Activated T-cell treated with anti-CD3 and anti-CD28 coated beads, Interleukin-2, amount 50 U/mL, for 24 hours (primary cell): ENCODE measurements around the gene IRF4.

Experiments used
- DNase-seq: peaks from one replicate; pipeline ENCODE4 v3.0.0-alpha.2; 2020
- H3K27ac Mint-ChIP-seq: 2 replicates; pipeline ENCODE4 v1.8.0; 2020; ENCODE audit warnings: mild to moderate bottlenecking, mixed read lengths
- H3K27me3 Mint-ChIP-seq: 2 replicates; pipeline ENCODE4 v1.8.0; 2020; ENCODE audit warnings: mixed read lengths
- H3K36me3 Mint-ChIP-seq: 2 replicates; pipeline ENCODE4 v1.8.0; 2020; ENCODE audit warnings: low read depth, mixed read lengths
- H3K4me1 Mint-ChIP-seq: 2 replicates; pipeline ENCODE4 v1.8.0; 2020; ENCODE audit warnings: low read depth, mixed read lengths
- H3K4me3 Mint-ChIP-seq: 2 replicates; pipeline ENCODE4 v1.8.0; 2020; ENCODE audit warnings: mild to moderate bottlenecking, moderate library complexity, mixed read lengths
- H3K9me3 Mint-ChIP-seq: 2 replicates; pipeline ENCODE4 v1.8.0; 2020; ENCODE audit warnings: mixed read lengths

The IRF4 gene

DNA sequence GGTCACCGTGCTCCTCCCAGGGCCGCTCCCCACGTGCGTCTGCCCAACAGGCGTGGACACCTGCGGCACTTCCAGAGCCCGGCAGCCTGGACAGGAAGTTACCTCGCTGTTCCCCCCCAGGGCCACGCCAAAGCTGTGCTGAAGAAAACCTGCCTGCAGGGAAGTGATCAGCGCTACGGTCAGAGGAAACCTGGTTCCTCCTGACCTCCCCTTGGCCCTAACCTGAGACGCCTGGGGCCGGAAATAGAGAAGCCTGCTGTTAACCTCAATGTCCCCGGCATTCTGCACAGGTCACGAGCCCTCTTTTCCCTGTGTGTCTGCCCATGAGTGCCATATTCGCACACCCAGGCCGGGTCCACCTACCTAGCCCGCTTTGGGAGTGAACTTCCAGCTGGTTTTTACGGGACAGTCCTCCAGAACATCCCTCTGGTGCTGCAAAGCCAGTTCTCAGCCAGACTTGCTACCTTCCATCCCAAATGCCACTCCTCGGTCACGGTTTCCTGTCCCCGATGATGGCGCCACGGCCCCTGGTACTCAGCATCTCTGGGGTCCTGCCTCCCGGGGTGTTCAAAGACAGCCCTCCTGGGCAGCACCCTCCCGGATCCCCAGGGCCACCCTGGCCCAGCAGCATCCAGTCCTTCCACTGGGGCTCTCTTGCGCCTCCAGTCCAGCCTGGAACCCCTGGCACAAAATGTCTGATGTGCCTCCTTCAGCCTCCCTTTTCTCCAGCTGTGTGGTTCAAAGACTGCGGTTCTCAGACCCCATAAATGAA lies 12.0 kb upstream of the IRF4 start:
- no peaks in the 10 kb centered on the region for H3K9me3 Mint-ChIP-seq
- DNase-seq = no peak
- H3K27me3 Mint-ChIP-seq = peaks cover 28% of the 10 kb centered on the region
- no peaks in the 10 kb centered on the region for H3K36me3 Mint-ChIP-seq
- no peak overlapping the region for H3K4me3 Mint-ChIP-seq
- H3K4me1 Mint-ChIP-seq = peaks cover 6% of the 10 kb centered on the region
- no peak overlapping the region for H3K27ac Mint-ChIP-seq

DNA sequence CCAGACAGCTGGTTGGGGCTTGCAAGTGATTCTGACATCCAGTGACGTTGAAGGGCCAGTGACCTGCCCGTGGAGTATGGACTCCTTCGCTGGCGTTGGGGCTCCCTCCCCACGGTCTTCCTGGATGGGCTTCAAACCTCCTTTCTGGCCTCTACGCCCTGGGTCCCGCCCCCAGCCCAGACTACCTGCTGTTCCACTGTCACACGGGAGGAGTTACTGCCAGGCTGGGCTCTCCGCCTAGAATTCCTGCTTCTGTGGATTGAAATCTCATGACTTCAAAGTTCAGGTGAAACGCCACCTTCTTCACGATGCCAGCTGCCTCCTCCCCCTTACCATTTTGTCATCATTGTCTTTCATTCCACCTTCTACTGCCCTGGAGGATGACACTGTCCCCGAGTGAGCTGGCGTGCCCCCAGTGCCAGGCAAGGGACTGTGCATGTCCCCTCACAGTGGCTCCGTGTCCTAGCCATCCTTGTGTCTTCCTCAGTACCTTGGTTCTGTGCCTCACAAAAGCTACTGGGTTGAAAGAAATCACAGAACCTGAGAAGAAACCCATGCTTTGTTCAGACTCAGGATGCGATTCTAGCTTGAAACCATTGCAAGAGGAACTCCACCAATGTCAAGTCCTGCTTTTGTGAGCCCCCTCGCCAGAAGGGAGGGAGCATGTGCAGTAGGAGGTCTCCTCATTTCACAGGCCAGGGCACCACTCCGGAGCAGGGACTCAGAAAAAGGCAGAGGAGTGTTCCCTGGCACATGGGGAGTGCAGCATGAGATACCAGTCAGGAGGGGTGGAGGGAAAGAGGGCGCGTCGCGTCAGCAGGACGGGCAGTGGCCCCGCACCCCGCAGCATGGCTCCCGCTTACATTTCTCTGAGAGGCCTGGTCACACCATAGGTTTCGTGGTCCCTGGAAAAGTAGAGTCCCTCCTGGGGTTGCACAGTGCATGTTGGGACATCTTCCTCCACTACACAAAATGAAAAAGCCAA lies 11.0 kb upstream of the IRF4 start:
- H3K4me3 Mint-ChIP-seq = no peak overlapping the region

DNA sequence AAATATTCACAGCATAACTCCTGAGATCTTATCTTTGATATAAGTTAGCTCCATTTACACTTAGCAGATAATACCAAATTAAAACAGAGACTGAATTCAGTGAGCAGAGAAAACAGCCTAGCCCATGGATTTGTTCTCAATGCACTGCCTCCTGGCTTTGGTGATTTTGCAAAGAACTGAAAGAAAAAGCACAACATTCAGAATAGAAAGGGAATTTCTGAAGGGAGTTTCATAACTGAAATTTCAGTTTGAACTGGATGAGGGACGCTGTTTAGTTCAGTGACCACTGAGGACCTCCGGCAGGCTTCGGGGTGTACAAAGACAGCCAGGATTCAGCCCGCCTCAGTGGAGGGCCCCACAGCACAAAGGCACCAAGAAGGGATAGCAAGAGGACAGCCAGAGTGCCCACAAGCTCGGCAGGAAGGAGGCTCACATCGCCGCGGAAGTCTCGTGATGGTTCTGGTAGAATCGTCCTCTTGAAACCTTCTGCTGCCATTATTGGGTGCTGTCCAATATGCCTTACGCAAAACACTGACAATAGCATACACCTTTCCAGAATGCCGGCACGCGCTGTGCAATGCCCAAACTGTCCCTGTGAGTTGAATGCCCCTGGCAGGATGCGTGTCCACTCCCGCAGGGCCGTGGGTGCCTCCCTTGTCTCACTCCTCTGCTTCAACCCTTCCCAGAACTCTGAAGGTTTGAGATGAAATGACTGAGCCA lies 9.7 kb upstream of the IRF4 start:
- Mint-ChIP-seq H3K9me3 (no peaks in the 10 kb centered on the region), H3K4me1 (peaks cover 5% of the 10 kb centered on the region), H3K27ac (no peak overlapping the region), H3K4me3 (no peak overlapping the region), H3K27me3 (peaks cover 22% of the 10 kb centered on the region), H3K36me3 (no peaks in the 10 kb centered on the region)
- DNase-seq = no peak

More for the DNA sequence above, 11.0 kb upstream of the IRF4 start:
- Mint-ChIP-seq H3K27me3 (peaks cover 25% of the 10 kb centered on the region), H3K9me3 (no peaks in the 10 kb centered on the region), H3K36me3 (no peaks in the 10 kb centered on the region), H3K4me1 (peaks cover 6% of the 10 kb centered on the region), H3K27ac (no peak overlapping the region)
- peak; percentile 26 for DNase-seq

DNA sequence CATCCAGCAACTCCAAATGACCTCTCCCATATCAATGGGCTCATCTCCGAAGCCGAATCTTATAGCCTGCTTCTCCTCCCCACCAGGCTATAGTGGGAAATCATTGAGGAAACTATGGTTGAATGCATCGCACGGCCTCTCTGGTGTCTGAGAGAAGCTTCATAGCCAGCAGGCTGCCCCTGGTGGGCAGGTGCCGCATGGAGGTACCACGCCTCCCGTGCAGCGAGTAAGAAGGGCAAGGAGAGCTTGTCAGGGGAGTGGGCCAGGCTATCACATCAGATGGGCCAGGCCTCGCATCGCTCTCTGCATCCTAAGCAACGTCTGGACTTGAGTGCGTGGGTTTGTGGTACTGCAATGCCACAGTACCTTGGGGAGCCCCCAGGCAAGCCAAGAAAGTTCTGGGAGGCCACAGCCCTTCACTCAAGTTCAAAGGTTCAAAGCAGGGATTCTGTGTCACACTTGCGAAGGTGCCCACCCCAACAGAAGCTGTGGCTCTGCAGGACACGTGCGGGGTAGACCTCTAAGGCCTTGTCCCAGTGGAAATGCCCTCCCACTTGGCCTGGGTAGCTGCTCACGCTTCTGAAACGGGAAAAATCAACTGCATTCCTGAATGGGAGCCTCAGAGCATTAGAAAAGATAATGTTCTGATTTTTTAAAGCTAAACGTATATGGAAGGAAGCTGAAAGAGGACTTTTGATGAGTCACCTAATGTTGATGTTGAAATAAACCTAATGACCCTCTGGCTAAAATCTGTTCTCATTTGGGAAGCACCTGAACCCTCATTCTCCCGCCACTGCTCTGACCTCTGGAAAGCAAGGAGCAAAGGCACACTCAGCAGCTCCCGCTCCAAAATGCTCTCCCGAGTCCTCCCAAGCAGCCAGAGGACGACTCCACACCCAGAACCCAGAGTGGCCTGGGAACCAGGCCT lies 8.4 kb upstream of the IRF4 start:
- Mint-ChIP-seq H3K27me3 (peaks cover 18% of the 10 kb centered on the region), H3K27ac (no peak overlapping the region), H3K4me1 (peaks cover 2% of the 10 kb centered on the region), H3K36me3 (no peaks in the 10 kb centered on the region), H3K4me3 (no peak overlapping the region), H3K9me3 (no peaks in the 10 kb centered on the region)
- DNase-seq = no peak

DNA sequence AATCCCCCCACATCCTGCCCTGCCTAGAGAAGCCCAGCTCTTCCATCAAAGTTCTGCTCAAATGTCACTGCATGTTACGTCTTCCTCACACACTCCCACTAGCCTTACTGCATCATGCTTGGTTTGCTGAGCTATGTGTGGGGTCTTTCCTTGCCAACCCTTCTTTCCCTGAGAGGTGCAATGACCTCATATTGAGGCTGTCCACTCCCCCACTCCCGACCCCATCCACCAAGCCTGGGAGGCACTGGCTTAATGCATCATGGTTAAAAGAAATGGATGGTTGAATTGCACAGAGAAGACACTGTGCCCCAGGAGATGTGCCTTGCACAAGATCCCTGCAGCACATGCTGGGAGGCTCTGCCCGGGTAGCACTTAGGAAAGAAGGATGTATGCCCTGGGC lies 7.7 kb upstream of the IRF4 start:
- Mint-ChIP-seq H3K9me3 (no peaks in the 10 kb centered on the region), H3K27me3 (peaks cover 18% of the 10 kb centered on the region), H3K36me3 (no peaks in the 10 kb centered on the region), H3K4me1 (peaks cover 6% of the 10 kb centered on the region), H3K27ac (no peak overlapping the region), H3K4me3 (no peak overlapping the region)
- no peak for DNase-seq

DNA sequence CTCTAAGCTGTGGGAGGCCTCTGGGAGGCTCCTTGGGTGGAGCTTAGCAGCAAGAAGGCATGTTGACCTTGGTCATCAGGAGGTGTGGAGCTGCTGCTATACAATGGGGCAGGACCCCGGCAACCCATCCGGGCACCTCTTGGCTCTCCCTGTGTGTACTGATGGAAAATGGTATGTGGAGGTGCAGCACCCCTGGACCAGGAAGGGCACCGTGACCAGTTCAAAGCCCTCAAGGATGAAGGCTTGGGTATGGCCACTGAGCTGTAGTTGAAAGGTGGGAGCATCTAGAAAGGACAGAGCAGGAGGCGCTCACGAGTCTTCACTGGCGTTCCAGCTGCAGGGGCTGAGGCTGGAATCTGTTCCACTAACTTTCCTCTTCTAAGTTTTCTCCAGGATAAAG lies 6.7 kb upstream of the IRF4 start:
- Mint-ChIP-seq H3K4me1 (peaks cover 17% of the 10 kb centered on the region), H3K27me3 (peaks cover 16% of the 10 kb centered on the region), H3K9me3 (no peaks in the 10 kb centered on the region), H3K27ac (no peak overlapping the region), H3K36me3 (no peaks in the 10 kb centered on the region), H3K4me3 (no peak overlapping the region)
- DNase-seq = no peak

DNA sequence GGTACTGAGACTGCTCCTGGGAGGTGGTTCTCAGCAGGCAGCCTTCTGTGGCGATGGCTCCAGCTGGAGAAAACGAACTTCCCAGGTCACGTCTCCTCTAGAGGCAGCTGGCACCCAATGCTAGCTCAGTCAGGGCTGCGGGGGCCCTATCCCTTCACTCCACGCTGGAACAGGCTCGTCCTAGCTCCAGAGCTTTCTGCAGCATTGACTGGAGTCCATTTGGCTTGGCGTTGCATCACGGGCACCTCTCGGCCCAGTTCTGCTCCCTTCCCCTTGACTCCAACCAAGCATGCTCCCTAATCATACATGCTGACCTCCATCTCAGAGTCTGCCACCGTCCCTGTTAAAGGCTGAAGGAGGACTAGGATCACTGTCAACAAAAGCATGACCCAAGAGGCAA lies 5.9 kb upstream of the IRF4 start:
- Mint-ChIP-seq H3K36me3 (no peaks in the 10 kb centered on the region), H3K27ac (no peak overlapping the region), H3K9me3 (no peaks in the 10 kb centered on the region), H3K4me1 (peaks cover 24% of the 10 kb centered on the region), H3K4me3 (no peak overlapping the region), H3K27me3 (peaks cover 12% of the 10 kb centered on the region)
- DNase-seq = no peak

DNA sequence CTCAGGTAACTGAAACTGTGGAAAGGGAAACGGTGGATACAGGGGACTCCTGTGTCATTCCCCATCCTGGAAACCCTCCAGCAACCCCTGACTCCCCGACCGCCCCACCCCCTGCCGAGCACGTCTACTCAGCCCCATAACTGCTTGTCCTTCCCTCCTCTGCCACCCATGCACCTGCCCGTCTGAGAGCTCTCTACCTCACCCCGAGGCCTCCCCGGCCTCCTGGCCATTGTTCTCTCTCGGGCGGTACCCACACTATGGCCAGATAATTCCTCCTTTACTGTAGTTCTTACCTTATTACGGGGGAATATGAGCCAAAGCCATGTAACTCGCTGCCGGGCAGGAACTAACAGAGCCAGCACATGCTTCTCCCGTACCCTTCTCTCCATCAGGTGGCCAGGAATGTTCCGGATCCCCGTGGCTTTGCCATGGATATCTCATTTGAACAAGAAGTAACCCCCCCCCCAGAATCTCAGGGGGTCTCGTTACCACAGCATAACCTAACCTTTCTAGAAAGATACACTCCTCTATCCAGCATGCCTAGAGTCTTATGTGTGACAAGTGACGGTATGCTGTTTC lies 4.8 kb upstream of the IRF4 start:
- no peak for DNase-seq
- H3K9me3 Mint-ChIP-seq = no peaks in the 10 kb centered on the region
- no peak overlapping the region for H3K27ac Mint-ChIP-seq
- H3K36me3 Mint-ChIP-seq = peaks cover 7% of the 10 kb centered on the region
- peaks cover 30% of the 10 kb centered on the region for H3K4me1 Mint-ChIP-seq
- H3K27me3 Mint-ChIP-seq = peaks cover 8% of the 10 kb centered on the region
- no peak overlapping the region for H3K4me3 Mint-ChIP-seq

DNA sequence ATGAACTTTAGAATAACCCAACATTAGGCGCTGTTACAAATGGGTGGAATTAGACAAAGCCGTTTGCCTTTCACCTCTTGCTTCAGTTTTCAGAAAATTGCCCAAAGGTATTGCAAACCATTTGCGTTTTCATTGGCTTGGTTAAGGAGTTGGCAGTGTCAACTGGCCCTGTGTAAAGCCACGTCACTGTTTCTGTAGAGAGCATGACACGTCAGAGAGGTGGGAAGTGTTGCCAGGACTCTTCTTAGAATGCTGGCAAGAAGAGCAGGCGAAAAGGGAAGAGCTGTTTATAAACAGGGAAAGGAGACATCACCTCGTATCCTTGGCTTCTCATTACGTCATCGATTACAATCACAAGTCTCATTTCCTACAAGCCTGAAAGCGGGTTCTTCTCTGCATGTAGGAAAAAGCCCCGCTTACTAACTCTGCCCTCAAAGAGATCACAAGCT lies 4.2 kb upstream of the IRF4 start:
- no peaks in the 10 kb centered on the region for H3K9me3 Mint-ChIP-seq
- peaks cover 30% of the 10 kb centered on the region for H3K4me1 Mint-ChIP-seq
- peaks cover 12% of the 10 kb centered on the region for H3K36me3 Mint-ChIP-seq
- no peak for DNase-seq
- H3K27me3 Mint-ChIP-seq = peaks cover 8% of the 10 kb centered on the region
- H3K27ac Mint-ChIP-seq = no peak overlapping the region
- H3K4me3 Mint-ChIP-seq = no peak overlapping the region

DNA sequence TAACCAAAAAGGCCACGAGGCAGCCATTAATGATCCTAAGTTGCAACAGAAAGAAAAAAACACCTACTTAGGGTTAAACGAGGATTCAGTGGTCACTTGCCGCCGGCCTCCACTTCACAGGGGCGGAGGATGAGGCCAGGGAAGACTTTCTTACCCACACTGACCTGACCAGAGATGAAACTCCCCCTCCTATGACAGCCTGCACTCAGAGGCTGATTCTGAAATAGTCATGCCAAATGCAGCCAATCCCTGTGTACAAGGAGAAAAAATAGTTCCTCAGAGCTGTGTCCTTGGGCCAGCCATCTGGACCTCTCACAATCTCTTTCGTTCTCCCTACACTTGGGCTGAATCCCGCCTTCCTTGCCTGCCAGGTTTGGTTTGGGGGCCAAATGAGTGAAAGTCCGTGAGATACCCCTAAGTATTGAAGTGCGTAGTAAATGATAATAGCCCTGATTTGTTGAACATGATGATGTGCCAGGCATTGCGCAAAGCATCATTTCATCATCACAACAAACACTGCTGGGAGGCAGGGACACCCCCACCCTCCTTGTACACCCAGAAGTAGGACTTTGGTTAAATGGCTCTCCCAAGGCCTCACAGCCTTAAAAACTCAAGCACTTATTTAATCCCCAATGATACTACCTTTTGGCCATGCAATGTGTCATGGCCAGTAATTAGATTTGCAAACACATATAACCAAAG lies 3.2 kb upstream of the IRF4 start:
- no peak for DNase-seq
- peak overlapping the region; percentile 13 for H3K27ac Mint-ChIP-seq
- peaks cover 30% of the 10 kb centered on the region for H3K4me1 Mint-ChIP-seq
- H3K36me3 Mint-ChIP-seq = peaks cover 20% of the 10 kb centered on the region
- H3K9me3 Mint-ChIP-seq = no peaks in the 10 kb centered on the region
- H3K4me3 Mint-ChIP-seq = no peak overlapping the region
- H3K27me3 Mint-ChIP-seq = peaks cover 8% of the 10 kb centered on the region

DNA sequence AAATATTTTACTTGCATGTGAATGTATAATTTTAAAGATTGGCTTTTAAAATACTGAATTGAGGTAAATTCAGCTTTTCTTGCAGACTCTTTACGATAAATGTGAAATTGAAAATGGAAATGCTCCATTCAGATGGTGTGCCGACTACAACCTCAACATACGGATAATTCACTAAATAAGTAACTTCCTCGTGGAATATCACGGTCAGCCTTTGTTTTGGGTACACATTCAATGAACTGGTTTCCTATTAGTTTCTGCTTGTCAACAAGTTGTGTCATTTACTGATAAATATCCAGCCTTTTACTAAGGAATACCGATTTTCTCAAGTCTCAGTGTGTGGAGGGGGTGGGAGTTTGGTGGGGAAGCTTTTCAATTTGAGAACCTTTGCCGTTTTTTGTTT lies 2.4 kb upstream of the IRF4 start:
- Mint-ChIP-seq H3K4me1 (peaks cover 30% of the 10 kb centered on the region), H3K27me3 (peaks cover 2% of the 10 kb centered on the region), H3K27ac (peak overlapping the region; percentile 94), H3K9me3 (no peaks in the 10 kb centered on the region), H3K4me3 (peak overlapping the region; percentile 91), H3K36me3 (peaks cover 27% of the 10 kb centered on the region)
- no peak for DNase-seq

DNA sequence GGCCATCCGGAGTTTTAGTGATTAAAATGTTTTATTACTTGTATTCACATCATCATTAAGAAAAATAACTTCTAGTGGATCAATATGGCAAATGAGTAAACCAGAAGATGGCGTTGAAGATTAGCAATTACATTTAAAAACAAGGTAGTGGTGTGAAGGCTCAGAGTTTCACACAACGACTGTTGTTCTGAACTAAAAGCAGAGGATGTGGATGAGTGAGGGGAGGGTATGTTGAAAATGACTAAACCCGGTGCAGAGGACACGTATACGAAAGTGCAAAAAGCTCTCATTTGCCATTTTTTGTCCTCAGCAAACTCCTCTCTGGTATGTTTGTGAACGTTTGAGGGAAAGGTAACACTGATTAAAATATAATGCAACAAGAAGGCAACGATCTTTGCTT lies 1.9 kb upstream of the IRF4 start:
- H3K27ac Mint-ChIP-seq = peak overlapping the region; percentile 94
- H3K4me1 Mint-ChIP-seq = peaks cover 32% of the 10 kb centered on the region
- no peak for DNase-seq
- H3K27me3 Mint-ChIP-seq = peaks cover 2% of the 10 kb centered on the region
- H3K4me3 Mint-ChIP-seq = peak overlapping the region; percentile 91
- H3K36me3 Mint-ChIP-seq = peaks cover 32% of the 10 kb centered on the region
- no peaks in the 10 kb centered on the region for H3K9me3 Mint-ChIP-seq
